ENCODE results near the gene STOX2.

The STOX2 gene

GRCh38 chr4:184019667-184020623, 114.8 kb downstream of the STOX2 start:
- Histone ChIP-seq H3K79me2 (ENCODE audit: insufficient read depth, low read length) (no peaks in the 10 kb centered on the region), H3K27me3 (ENCODE audit: low read length) (no peaks in the 10 kb centered on the region), H3K9ac (ENCODE audit: low read length) (no peak overlapping the region), H3F3A (ENCODE audit: insufficient read depth) (no peaks in the 10 kb centered on the region), H3K9me3 (ENCODE audit: insufficient read depth, low read length) (no peaks in the 10 kb centered on the region), H3K4me2 (ENCODE audit: low read depth, low read length, poor library complexity, severe bottlenecking) (no peak overlapping the region), H2AFZ (ENCODE audit: low read depth, low read length, severe bottlenecking) (no peak overlapping the region), H3K36me3 (ENCODE audit: low read length) (no peaks in the 10 kb centered on the region), H3K9me2 (replicated peaks; ENCODE audit: insufficient read depth, low read length) (no peaks in the 10 kb centered on the region), H3K27ac (ENCODE audit: low read depth, low read length) (no peak overlapping the region), H4K20me1 (ENCODE audit: low read depth, low read length) (no peaks in the 10 kb centered on the region), H3K4me3 (ENCODE audit: insufficient read depth, low read length, poor library complexity, severe bottlenecking) (no peak overlapping the region)
- TF ChIP-seq EZH2phosphoT487 (conservative IDR thresholded peaks at IDR 0.05; ENCODE audit: low read length), result no peak

- TF ChIP-seq EZH2phosphoT487 (conservative IDR thresholded peaks at IDR 0.05; ENCODE audit: low read length) (no peak), CTCF (IDR thresholded peaks at IDR 0.05; ENCODE audit: insufficient read depth, low read length, poor library complexity, severe bottlenecking) (no peak)
- Histone ChIP-seq H3F3A (ENCODE audit: insufficient read depth) (no peaks in the 10 kb centered on the region), H3K9me2 (replicated peaks; ENCODE audit: insufficient read depth, low read length) (no peaks in the 10 kb centered on the region), H3K9me3 (ENCODE audit: insufficient read depth, low read length) (no peaks in the 10 kb centered on the region), H3K79me2 (ENCODE audit: insufficient read depth, low read length) (no peaks in the 10 kb centered on the region), H4K20me1 (ENCODE audit: low read depth, low read length) (no peaks in the 10 kb centered on the region), H3K27me3 (ENCODE audit: low read length) (no peaks in the 10 kb centered on the region), H3K27ac (ENCODE audit: low read depth, low read length) (no peak overlapping the region), H3K4me2 (ENCODE audit: low read depth, low read length, poor library complexity, severe bottlenecking) (no peak overlapping the region), H3K36me3 (ENCODE audit: low read length) (no peaks in the 10 kb centered on the region), H3K4me3 (ENCODE audit: insufficient read depth, low read length, poor library complexity, severe bottlenecking) (no peak overlapping the region), H2AFZ (ENCODE audit: low read depth, low read length, severe bottlenecking) (no peak overlapping the region), H3K9ac (ENCODE audit: low read length) (no peak overlapping the region)
Observed at GRCh38 chr4:184021389-184021788, 116.3 kb downstream of the STOX2 start.

GRCh38 chr4:184022679-184023383, 117.7 kb downstream of the STOX2 start:
- Histone ChIP-seq H3F3A (ENCODE audit: insufficient read depth) (no peaks in the 10 kb centered on the region), H3K27me3 (ENCODE audit: low read length) (no peaks in the 10 kb centered on the region), H2AFZ (ENCODE audit: low read depth, low read length, severe bottlenecking) (no peak overlapping the region)

More at GRCh38 chr4:184022679-184023383, 117.7 kb downstream of the STOX2 start:
- no peaks in the 10 kb centered on the region for H4K20me1 ChIP-seq (ENCODE audit: low read depth, low read length)
- no peak for TF ChIP-seq EZH2phosphoT487 (conservative IDR thresholded peaks at IDR 0.05; ENCODE audit: low read length)
- TF ChIP-seq CTCF (IDR thresholded peaks at IDR 0.05; ENCODE audit: insufficient read depth, low read length, poor library complexity, severe bottlenecking), result no peak
- H3K79me2 ChIP-seq (ENCODE audit: insufficient read depth, low read length), result no peaks in the 10 kb centered on the region
- H3K9me3 ChIP-seq (ENCODE audit: insufficient read depth, low read length), result no peaks in the 10 kb centered on the region
- no peak overlapping the region for H3K27ac ChIP-seq (ENCODE audit: low read depth, low read length)
- H3K9ac ChIP-seq (ENCODE audit: low read length), result no peak overlapping the region
- H3K9me2 ChIP-seq (replicated peaks; ENCODE audit: insufficient read depth, low read length), result no peaks in the 10 kb centered on the region
- no peak overlapping the region for H3K4me3 ChIP-seq (ENCODE audit: insufficient read depth, low read length, poor library complexity, severe bottlenecking)
- H3K4me2 ChIP-seq (ENCODE audit: low read depth, low read length, poor library complexity, severe bottlenecking), result no peak overlapping the region
- H3K36me3 ChIP-seq (ENCODE audit: low read length), result no peaks in the 10 kb centered on the region
